MM.1S (cell line): ENCODE data around the gene FATE1.

Experiments used
- EZH2 ChIP-seq: fragments of 300-600 bp; sonication (generic); optimal IDR thresholded peaks from 2 replicates; pipeline ENCODE3; 2017; ENCODE audit warnings: low read depth, mild to moderate bottlenecking, antibody characterized with exemption, low read length, mixed read lengths
- TF ChIP-seq, protein P1 (sequence below): fragments of 300-600 bp; sonication (generic); IDR thresholded peaks from 2 replicates; pipeline ENCODE4 v1.5.1; 2016; ENCODE audit warnings: antibody characterized with exemption, low read length, mixed read lengths

DNA sequence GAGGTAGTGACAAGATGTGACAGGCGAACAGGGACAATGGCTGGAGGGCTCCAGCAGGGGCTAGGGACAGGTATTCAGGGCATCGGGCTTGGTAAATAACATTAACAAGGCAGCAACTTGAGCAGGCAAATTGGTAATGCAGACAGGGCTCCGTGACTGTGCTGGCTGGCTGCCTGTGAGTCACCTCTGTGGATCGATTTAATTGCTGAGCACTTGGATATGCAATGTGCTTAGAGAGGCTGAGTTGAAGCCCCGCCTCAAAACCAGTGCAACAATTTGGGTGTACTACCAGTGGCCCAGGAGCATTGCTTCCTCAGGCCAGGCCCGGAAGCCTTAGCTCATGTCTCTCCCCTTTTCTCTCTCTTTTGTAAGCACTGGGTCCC, 38.2 kb downstream of the FATE1 start:
- TF ChIP-seq, protein P1, sequence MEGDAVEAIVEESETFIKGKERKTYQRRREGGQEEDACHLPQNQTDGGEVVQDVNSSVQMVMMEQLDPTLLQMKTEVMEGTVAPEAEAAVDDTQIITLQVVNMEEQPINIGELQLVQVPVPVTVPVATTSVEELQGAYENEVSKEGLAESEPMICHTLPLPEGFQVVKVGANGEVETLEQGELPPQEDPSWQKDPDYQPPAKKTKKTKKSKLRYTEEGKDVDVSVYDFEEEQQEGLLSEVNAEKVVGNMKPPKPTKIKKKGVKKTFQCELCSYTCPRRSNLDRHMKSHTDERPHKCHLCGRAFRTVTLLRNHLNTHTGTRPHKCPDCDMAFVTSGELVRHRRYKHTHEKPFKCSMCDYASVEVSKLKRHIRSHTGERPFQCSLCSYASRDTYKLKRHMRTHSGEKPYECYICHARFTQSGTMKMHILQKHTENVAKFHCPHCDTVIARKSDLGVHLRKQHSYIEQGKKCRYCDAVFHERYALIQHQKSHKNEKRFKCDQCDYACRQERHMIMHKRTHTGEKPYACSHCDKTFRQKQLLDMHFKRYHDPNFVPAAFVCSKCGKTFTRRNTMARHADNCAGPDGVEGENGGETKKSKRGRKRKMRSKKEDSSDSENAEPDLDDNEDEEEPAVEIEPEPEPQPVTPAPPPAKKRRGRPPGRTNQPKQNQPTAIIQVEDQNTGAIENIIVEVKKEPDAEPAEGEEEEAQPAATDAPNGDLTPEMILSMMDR, result no peak
- TF ChIP-seq EZH2, result no peak
